ENCODE measurements around the gene TNF. TPM values are rescaled to one million over a fixed set of nuclear protein-coding genes. Genes with fewer than 3 reads are reported as not detected.

The TNF gene
- total RNA-seq, 4 donors from 2014 or later, result 0.81 TPM; not detected in 3

- peak; percentile 70 for ATAC-seq
- TF ChIP-seq, protein P1, sequence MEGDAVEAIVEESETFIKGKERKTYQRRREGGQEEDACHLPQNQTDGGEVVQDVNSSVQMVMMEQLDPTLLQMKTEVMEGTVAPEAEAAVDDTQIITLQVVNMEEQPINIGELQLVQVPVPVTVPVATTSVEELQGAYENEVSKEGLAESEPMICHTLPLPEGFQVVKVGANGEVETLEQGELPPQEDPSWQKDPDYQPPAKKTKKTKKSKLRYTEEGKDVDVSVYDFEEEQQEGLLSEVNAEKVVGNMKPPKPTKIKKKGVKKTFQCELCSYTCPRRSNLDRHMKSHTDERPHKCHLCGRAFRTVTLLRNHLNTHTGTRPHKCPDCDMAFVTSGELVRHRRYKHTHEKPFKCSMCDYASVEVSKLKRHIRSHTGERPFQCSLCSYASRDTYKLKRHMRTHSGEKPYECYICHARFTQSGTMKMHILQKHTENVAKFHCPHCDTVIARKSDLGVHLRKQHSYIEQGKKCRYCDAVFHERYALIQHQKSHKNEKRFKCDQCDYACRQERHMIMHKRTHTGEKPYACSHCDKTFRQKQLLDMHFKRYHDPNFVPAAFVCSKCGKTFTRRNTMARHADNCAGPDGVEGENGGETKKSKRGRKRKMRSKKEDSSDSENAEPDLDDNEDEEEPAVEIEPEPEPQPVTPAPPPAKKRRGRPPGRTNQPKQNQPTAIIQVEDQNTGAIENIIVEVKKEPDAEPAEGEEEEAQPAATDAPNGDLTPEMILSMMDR (IDR thresholded peaks at IDR 0.05), result no peak
- TF ChIP-seq POLR2AphosphoS5 (IDR thresholded peaks at IDR 0.05), result peak; percentile 65
- 66 to 79% methylated on average over 6 to 7 of the region's 7 CpGs for WGBS, 2 donors (ENCODE audit: low coverage in 1 of 2)
- H3K4me3 ChIP-seq, result no peak overlapping the region
- H3K27ac ChIP-seq, result peak overlapping the region in 3 of 4 donors; percentile 48 to 64 (median 56)
- no peaks in the 10 kb centered on the region for H3K9me3 ChIP-seq
- H3K36me3 ChIP-seq, result peaks cover 0 to 62% of the 10 kb centered on the region in 2 donors
- no peaks in the 10 kb centered on the region for H3K27me3 ChIP-seq
- peaks cover 0 to 39% (median 0%) of the 10 kb centered on the region in 3 donors for H3K4me1 ChIP-seq
Measured at GRCh38 chr6:31559958-31560696, 15.2 kb upstream of the TNF start.

- ATAC-seq, result no peak
- Histone ChIP-seq H3K4me3 (no peak overlapping the region), H3K27me3 (no peaks in the 10 kb centered on the region)
Measured at GRCh38 chr6:31560697-31561058, 14.7 kb upstream of the TNF start.

GRCh38 chr6:31567531-31568370 is 7.6 kb upstream of the TNF start:
- no peaks in the 10 kb centered on the region for H3K4me1 ChIP-seq
- WGBS, 2 donors (ENCODE audit: low coverage in 1 of 2), result 31 to 35% methylated on average over 6 to 7 of the region's 9 CpGs
- H3K27ac ChIP-seq, result no peak overlapping the region
- no peaks in the 10 kb centered on the region for H3K9me3 ChIP-seq
- no peak overlapping the region for H3K4me3 ChIP-seq
- no peak for TF ChIP-seq POLR2AphosphoS5 (IDR thresholded peaks at IDR 0.05)
- TF ChIP-seq POLR2A (IDR thresholded peaks at IDR 0.05), result no peak
- TF ChIP-seq, protein P1 (IDR thresholded peaks at IDR 0.05), result no peak
- no peak for TF ChIP-seq EP300 (IDR thresholded peaks at IDR 0.05)
- no peaks in the 10 kb centered on the region for H3K36me3 ChIP-seq
- H3K27me3 ChIP-seq, result peaks cover 50% of the 10 kb centered on the region
- no peak for ATAC-seq

More at GRCh38 chr6:31560697-31561058, 14.7 kb upstream of the TNF start:
- no peaks in the 10 kb centered on the region for H3K9me3 ChIP-seq
- TF ChIP-seq, protein P1 (IDR thresholded peaks at IDR 0.05), result no peak
- no peak for TF ChIP-seq POLR2AphosphoS5 (IDR thresholded peaks at IDR 0.05)
- no peak for TF ChIP-seq POLR2A (IDR thresholded peaks at IDR 0.05)
- TF ChIP-seq EP300 (IDR thresholded peaks at IDR 0.05), result no peak
- peak overlapping the region in 3 of 4 donors; percentile 48 to 64 (median 56) for H3K27ac ChIP-seq
- peaks cover 0 to 39% (median 0%) of the 10 kb centered on the region in 3 donors for H3K4me1 ChIP-seq
- H3K36me3 ChIP-seq, result peaks cover 0 to 57% of the 10 kb centered on the region in 2 donors

GRCh38 chr6:31568537-31568961 is 6.8 kb upstream of the TNF start:
- no peak for ATAC-seq
- H3K4me1 ChIP-seq, result no peaks in the 10 kb centered on the region
- 71 to 77% methylated on average over 3 of the region's 3 CpGs for WGBS, 2 donors (ENCODE audit: low coverage in 1 of 2)

More at GRCh38 chr6:31568537-31568961, 6.8 kb upstream of the TNF start:
- Histone ChIP-seq H3K4me3 (no peak overlapping the region), H3K9me3 (no peaks in the 10 kb centered on the region), H3K27ac (no peak overlapping the region), H3K36me3 (no peaks in the 10 kb centered on the region), H3K27me3 (peaks cover 55% of the 10 kb centered on the region)
- TF ChIP-seq POLR2AphosphoS5 (IDR thresholded peaks at IDR 0.05) (no peak), EP300 (IDR thresholded peaks at IDR 0.05) (no peak), POLR2A (IDR thresholded peaks at IDR 0.05) (no peak)
- TF ChIP-seq, protein P1 (IDR thresholded peaks at IDR 0.05), result no peak

All from gastroesophageal sphincter (tissue), 4 donors.